D721Med (cell line): ENCODE results near the gene GUCY2F.

Source experiments
- DNase-seq: peaks from one replicate; pipeline ENCODE4 v3.0.0; 2011; ENCODE audit warnings: low spot score; ENCODE audit not compliant: insufficient read length
- FAIRE-seq: peaks from 2 replicates; lab custom pipeline; 2011; peaks lifted over from hg19 to GRCh38; lab: Jason Lieb, UNC
- TF ChIP-seq, protein P1 (sequence below): IDR thresholded peaks from 2 replicates; pipeline ENCODE4 v1.5.1; 2012; ENCODE audit warnings: mild to moderate bottlenecking, control low read depth; ENCODE audit not compliant: insufficient read depth; ENCODE audit errors: missing control alignments

The GUCY2F gene

DNA sequence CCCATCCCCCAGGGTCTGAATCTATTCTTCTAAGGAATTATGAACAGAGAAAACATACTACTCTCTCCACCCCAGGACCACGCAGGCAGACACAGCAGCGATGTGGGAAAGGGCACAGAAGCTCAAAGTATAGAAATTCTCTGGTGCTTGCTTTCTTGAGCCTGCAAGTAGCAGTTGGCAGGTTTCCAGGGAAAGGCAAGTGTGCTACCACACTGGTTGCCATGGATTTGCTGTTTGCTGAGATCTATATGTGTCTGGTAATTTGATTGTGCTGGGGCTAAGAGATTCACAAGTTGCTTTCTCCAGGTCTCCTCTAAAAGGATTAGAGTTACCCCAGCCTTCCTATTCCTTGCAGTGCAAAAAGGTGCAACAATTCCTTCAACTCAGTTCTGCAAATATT is 83.1 kb downstream of the GUCY2F start:
- DNase-seq (no peak), FAIRE-seq (no peak)
- TF ChIP-seq, protein P1, sequence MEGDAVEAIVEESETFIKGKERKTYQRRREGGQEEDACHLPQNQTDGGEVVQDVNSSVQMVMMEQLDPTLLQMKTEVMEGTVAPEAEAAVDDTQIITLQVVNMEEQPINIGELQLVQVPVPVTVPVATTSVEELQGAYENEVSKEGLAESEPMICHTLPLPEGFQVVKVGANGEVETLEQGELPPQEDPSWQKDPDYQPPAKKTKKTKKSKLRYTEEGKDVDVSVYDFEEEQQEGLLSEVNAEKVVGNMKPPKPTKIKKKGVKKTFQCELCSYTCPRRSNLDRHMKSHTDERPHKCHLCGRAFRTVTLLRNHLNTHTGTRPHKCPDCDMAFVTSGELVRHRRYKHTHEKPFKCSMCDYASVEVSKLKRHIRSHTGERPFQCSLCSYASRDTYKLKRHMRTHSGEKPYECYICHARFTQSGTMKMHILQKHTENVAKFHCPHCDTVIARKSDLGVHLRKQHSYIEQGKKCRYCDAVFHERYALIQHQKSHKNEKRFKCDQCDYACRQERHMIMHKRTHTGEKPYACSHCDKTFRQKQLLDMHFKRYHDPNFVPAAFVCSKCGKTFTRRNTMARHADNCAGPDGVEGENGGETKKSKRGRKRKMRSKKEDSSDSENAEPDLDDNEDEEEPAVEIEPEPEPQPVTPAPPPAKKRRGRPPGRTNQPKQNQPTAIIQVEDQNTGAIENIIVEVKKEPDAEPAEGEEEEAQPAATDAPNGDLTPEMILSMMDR, result no peak

DNA sequence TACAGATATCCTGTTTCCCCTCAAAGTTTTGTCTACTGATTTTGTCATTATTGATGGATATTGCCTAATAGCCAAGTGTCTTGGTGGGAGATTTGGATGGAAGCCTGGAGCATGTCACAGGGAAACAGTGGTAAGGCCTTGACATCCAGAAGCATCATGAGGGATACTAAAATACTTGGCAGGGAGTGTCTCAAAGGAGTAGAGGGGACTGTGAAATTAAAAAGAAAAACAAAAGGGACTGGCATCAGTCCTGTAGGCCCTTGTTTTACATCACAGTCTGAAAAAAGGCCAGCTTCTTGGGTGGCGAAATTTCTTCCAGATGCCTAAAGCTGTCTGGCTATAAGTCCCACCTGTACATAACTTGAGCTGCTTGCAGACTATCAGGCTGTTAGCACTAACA is 83.8 kb downstream of the GUCY2F start:
- DNase-seq, result no peak
- TF ChIP-seq, protein P1, result no peak
- no peak for FAIRE-seq

DNA sequence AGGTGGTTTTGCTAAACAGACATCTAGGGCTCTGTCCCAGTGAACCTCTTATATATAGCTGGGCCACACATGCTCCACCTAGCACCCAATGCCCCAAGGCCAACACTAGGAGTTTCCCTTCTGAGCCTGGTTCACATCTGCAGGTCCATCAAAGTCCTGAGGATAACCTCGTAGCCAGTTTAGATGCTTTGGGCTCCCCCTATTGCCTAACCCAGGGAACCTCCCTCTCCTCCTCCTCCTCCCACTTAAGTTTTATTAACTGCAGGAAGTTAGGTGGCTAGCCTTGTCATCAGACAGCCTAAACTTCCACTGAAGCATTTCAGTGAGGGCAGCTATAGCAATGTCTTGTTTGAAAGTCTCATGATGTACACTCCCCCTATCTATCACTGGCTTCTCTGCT is 88.0 kb downstream of the GUCY2F start:
- DNase-seq (no peak), FAIRE-seq (no peak)

DNA sequence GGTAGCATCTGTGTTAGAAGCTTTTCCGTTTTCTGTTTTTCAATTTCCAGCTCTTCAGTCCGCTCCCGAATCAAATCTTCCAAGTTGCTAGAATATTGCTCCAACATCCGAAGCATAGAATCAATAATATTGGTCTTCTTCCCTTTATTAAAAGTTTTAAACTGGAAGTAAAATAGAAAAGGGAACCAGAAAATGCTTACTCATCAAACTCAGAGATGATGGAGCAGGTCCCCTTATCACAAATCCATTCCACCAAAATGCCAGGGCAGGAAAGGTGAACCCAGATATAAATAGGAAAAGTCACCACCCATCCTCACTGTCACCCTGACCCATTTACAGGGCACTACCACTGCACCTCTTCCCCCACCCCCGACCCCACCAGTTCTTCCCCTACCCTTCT is 89.0 kb downstream of the GUCY2F start:
- TF ChIP-seq, protein P1, result no peak
- DNase-seq (no peak), FAIRE-seq (no peak)

More for the DNA sequence above, 88.0 kb downstream of the GUCY2F start:
- TF ChIP-seq, protein P1, result no peak

DNA sequence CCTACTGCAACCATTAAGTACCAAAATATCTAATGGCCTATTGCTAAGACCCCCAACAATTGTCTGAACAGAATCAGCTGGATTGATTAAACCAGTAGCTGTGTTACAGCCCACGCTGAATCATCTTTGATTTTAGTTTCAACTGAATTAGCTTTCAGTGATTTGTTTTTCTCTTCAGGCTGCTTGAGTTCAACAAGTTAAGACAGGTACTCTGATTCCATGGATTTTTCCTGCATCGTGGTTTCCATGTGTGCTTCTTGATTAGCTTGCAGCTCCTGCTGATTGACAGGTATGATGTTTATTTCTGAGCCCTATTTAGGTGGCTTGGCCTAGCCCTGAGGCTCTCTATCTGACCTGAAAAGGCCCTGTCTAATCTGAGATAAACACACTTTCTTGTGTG is 91.3 kb downstream of the GUCY2F start:
- TF ChIP-seq, protein P1, result no peak
- no peak for DNase-seq
- FAIRE-seq, result no peak

DNA sequence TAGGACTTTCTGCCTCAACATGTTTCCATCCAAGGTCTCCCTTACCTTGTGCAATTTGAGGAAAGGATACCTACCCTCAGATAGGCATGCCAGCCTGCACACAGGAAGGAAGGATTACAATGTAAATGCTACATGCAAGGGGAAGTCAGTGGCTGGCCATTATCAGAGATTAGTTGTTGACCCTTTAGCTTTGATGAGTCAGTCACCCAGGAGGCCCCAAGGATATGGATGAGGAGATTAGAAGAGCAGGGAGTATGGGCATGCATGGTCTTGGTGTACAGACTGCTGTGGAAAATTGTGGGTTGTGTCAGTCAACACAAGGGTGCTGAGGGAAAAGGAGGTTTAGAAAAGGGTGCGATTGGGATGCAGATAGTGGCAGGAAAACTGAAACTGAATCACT is 92.0 kb downstream of the GUCY2F start:
- DNase-seq, result no peak
- no peak for FAIRE-seq
- TF ChIP-seq, protein P1, result no peak

DNA sequence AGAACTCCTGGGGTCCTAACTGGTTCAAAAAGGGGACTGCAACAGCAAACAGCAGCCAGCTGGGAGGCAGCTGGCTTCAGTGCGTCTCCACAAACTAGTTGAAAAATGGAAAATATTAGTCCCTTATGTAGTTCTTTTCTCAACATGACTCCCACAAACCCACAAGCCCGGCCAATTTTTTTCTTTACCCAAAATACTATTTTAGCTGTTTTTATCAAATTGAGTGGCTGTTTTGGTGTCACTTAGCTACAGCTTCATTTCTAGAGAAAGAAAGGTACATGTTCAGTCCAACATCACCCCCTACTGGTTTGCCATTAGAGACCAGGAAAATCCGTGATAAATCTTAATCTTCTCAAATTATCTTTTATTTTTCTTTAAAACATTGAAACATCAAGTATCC is 97.2 kb downstream of the GUCY2F start:
- TF ChIP-seq, protein P1, result peak; percentile 42
- FAIRE-seq, result no peak
- DNase-seq, result no peak
